Epidermal melanocyte (primary cell): ENCODE data around the gene MKNK2.
A peak's percentile ranks its signal among the peaks of the same experiment; 100 is the strongest.

Experiments
- DNase-seq: peaks from one replicate; pipeline ENCODE4 v3.0.0; 2011; ENCODE audit warnings: low spot score; ENCODE audit not compliant: insufficient read length

MKNK2 gene

DNA sequence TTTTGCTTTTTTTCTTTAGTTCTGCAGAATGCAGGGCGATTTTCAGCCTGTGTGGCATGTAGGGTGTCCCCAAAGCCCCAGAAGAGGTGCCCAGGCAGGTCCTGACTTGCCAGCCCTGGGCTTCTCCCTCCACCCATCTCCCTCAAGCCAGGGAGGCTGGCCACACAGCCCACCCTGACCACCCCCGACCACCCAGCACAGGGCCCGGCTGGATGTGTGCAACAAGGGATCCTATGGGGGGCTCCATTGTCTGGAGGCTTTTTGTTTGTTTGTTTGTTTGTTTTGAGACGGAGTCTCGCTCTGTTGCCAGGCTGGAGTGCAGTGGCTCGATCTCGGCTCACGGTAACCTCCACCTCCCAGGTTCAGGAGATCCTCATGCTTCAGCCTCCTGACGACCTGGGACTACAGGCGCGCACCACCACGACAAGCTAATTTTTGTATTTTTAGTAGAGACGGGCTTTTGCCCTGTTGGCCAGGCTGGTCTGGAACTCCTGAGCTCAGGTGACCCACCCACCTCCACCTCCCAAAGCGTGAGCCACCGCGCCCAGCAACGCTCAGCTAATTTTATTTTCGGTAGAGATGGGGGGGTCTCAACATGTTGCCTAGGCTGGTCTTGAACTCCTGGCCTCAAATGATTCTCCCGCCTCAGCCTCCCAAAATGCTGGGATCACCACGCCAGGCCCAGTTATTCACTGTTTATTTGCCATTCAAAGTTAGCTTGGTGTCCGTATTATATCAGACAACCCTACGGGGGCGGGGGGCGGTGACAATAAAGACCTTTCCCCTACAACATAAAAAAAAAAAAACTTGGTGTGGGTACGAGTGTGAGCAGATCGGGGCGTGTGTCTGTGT is 7.8 kb upstream of the MKNK2 start:
- no peak for DNase-seq

DNA sequence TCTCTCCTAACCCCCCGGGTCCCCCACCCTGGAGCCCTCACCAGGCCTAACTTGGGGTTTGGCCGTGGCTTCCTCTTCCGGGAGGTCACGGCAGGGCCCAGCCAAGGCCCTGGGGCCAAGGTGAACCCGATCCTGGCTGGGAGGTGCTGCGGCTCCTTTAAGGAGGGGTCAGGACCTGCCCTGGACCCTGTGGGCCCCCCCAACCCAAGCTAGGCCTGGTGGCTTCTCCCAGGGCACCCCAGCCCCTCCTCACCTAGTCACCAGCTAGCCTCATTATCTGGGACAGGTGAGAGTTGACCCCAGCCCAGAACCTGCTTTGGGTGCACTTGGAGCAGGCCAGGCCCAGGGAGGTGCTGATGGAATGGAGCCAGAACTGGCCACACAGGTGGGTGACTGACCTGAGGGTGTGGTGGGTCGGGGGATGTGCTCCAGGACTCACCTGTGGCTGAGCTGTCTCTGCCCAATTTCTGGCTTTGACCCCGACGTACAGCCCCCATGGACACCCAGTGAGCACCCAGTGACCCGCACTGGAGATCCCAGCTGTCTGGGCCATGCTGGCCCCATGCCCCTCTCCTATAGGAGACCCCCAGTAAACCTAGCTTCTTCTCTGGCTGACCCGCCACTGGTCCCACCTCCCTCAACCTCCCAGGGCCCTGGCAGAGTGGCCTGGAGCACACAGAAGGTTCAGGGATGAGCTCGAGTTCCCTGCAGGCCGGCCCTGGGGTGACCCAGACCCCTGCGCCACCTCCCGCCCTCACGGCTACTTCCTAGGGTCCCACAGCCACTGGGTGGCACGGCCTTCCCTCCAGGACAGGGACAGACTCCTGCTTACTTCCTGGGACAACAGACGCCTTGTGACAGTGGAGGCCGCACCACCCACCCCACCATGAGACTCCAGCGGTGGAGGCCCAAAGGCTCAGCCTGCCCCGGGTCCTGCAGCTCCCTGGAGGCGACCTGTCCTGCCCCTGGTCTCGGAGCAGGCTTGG is 6.7 kb upstream of the MKNK2 start:
- no peak for DNase-seq

DNA sequence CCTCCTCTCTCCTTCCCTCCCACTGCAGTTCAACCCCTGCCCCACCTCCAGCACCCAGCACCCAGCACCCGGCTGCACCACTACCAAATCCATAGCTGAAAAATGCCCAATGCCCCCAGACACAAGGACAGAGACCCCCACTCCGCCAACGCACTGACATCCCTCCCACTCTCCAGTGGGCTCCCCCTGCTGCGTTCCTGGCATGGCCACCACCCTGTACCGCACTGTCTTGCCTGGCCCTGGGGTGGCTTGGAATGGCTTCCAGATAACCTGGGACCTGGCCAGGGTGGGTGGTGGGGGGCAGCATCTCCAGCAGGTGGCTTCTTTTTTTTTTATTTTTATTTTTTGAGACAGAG is 5.8 kb upstream of the MKNK2 start:
- DNase-seq: no peak

DNA sequence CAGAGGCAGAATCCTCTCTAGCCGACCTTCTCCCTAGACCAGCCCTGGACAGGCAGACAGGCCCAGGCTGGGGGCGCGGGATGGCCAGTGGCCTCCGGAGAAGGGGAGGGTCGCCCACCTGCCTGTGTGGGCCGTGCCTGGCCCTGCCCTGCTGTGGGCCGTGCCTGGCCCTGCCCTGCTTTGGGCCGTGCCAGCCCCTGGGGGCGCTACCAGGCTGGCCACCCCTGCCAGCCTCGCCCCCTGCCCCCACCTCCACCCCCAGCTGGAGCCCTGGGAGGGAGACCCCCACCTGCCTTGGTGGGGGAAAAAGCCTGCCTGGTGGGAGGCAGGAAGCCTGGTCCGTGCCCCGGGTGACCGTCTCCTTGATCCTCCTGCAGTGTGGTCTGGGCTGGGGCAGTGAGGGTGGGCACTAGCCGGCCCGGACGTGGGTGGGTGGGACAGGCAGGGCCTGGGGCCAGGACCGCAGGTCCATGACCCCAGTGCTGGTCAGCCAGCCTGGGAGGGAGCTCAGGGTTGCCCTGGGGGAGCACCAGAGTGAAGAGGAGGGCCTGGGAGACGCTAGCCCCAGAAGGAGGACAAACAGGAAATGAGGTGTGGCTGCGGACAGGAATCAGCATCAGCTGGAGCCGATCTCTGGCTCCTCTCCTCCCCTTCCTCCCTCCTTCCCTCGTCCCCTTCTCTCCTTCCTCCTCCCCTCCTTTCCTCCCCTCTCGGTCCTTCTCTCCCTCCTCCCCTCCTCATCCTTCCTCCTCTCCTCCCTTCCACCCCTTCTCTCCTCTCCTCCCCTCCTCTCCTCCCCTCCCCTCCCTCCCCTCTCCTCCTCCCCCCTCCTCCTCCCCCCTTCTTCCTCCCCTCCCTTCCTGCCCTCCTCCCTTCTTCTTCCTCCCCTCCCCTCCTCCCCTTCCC is 5.1 kb upstream of the MKNK2 start:
- no peak for DNase-seq

DNA sequence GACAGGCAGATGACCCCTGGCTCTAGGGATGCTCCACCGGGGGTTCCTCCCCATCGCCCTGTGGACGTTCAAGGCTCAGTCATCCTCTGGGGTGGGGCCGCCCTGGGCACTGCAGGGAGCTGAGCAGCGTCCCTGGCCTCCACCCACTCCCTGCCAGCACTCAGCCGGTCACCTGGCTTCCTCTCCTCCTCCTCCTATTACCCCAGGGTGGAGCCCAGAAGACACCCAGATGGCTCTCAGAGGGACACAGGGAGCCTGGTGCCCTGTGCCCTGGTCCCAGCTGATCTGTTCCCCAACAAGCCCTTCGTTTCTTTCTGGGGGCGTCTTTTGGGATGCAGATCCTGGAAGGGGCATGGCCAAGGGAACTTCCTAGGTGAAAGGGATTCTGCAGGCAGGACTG is 3.7 kb upstream of the MKNK2 start:
- no peak for DNase-seq

DNA sequence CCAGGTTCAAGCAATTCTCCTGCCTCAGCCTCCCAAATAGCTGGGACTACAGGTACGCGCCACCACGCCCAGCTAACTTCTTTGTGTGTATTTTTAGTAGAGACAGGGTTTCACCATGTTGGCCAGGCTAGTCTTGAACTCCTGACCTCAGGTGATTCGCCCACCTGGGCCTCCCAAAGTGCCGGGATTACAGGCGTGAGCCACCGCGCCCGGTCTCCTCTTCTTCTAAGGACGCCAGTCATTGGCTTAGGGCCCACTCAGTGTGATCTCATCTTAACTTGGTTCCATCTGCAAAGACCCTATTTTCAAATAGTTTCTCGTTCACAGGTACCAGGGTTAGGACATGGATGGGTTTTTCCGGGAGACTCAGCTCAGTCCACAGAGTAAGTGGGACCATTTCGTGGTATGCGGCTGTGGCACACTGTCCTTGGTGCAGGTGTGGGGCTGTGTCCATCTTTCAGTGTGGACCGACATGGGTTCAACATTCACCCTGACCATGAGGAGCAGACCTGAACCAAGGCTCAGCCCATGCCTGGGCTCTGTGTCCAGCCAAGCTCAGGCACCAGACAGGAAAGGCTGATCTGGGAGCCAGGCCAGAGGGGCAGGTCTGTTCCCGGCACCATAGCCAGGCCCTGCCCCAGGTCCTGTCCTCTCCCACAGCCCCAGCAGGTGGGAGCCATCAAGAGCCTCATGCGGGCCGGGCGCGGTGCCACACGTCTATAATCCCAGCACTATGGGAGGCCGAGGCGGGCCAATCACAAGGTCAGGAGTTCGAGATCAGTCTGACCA is 2.8 kb upstream of the MKNK2 start:
- no peak for DNase-seq

DNA sequence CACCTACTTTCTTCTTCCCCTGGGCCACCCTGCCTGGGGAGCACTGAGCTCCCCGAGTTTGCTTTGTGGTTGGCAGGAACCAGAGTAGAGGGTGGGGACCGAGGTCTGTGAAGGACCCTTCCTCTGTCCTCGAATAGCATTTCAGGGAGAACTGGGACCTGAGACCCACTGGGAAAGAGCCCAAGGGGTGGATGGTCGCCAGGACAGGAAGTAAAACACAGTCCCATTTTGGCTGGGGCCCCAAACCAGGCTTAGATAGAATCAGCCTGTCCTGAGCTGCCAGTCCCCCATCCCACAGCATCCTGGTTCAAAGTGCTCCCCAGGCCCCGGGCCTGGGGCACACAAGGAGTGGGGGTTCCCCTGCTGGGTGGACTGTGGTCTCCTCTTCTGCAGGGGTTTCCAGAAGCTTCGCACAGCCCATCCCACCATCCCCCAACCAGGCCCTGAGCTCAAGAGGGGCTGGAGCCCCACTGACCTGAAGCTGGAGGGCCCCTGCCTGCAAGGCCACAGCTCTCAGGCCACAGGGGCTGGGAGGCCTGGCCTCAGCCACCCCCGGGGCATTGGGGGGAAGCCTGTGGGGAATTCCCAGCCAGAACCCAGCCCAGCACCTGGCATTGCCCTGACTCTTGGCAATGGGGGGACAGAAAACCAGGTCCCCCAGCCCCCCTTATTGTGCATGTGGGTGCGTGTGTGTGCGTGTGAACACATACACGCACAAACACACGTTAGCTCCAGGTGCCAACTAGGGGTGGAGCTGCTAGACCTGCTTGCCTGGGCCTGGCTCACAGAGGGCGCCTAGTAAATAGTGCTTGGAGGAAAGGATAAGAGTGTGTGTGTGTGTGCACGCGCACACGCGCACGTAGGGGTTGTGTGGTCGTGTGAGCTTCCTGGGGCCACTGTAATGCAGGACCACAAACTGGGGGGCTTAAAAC is 995 bp upstream of the MKNK2 start:
- DNase-seq: no peak

GRCh38 chr19:2050349-2050990 is 574 bp downstream of the MKNK2 start:
- DNase-seq: no peak

- no peak for DNase-seq
These were observed 1.2 kb downstream of the MKNK2 start for GRCh38 chr19:2049741-2050348.

GRCh38 chr19:2048959-2049740 is 1.9 kb downstream of the MKNK2 start:
- DNase-seq: no peak

DNA sequence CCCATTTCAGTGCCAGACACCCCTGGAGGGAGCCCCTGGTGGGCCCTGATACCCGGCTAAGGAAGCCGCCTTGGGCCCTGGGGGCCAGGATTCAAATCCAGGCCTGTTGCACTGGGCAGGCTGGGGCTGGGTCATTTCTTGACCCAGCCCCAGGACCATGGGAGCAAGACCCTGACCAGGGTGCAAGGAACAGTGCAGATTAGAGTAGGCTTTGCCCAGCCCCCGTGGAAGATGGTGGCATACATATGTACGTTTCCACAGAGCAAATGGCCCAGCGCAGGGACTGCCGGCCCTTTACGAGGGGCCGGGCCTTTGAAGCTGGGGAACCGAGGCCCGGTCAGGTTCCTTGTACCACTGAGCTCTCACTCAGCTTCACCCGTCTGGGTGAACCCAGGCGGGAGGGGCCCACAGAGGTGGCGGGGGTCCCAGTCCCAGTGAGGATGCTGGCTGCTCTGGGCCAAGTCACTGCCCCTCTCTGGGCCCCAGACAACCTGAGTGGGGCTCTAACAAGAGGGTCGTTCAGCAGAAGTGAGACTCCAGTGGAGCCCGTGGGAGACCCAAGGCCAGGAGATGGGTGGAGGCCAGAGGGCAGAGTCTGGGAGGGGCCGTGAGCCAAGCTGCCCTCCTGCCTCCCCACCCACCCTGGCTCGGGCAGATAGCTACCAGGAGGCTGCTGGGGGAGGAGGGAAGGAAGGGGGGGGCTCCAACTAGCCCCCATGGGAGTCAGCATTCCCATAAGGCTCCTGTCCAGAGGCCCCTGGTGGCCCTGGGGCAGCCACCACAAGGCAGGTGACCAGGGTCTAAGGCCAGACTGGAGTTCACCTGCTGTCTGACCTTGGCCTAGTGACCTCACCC is 2.7 kb downstream of the MKNK2 start:
- no peak for DNase-seq

DNA sequence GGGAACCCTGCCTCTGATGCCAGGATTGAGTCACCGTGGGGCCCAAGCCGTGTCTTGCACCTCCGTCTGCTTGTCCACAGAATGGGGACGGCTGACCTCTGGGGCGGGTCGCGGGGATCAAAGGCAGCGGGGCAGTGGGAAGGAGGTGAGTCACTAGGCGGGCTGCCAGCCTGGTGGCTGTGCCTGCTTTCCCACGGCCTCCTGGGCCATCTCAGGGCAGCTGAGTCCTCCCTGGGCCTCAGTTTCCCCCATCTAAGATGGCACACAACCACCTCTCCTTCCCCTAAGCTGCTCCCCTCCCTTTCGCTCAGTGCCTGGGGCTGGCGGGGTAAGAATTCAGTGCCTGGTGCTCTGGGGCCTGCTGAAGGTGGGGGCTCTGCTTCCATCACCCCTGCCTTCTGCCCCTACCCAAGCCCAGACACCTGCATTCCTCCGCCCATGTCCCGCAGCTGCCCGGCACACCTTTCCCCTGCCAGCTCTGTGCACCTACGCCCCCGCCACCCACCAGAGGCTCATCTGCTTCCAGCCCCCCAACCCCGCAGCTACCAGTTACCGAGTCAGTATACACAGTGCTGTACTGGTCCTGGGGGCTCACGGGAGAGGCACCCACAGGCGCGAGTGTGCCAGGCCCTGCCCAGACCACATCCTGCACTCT is 3.5 kb downstream of the MKNK2 start:
- DNase-seq: no peak

- no peak for DNase-seq
These were observed 4.0 kb downstream of the MKNK2 start for GRCh38 chr19:2047076-2047448.

- DNase-seq: no peak
These were observed 4.8 kb downstream of the MKNK2 start for GRCh38 chr19:2046046-2046907.

- DNase-seq: peak; percentile 9
These were observed 5.5 kb downstream of the MKNK2 start for GRCh38 chr19:2045501-2046045.
